Natural killer cell (primary cell): ENCODE measurements around the gene PLAGL1. TPM values are rescaled to one million over a fixed set of nuclear protein-coding genes. Genes with fewer than 3 reads are reported as not detected.

Experiments used
- ATAC-seq, 3 donors: fragments of 150-1000 bp in 2 of 3; fragments of 200-7000 bp in 1 of 3; cut with Tn5 transposase; 1 replicate in 1 of 3; 2 replicates in 2 of 3; pipeline ENCODE4 v1.10.0; 2021; ENCODE audit warnings: mild to moderate bottlenecking in 2 of 3, moderate library complexity in 2 of 3
- DNase-seq, 2 donors: peaks; one replicate each; pipeline versions ENCODE4 v3.0.0 to v3.0.0-alpha.2; 2013 to 2021; ENCODE audit warnings: mixed read lengths in 1 of 2
- H3K27ac ChIP-seq: one replicate; pipeline ENCODE4 v1.5.1; 2013; ENCODE audit warnings: mild to moderate bottlenecking, low read length
- H3K27me3 ChIP-seq: one replicate; pipeline ENCODE4 v1.6.1; 2013; ENCODE audit warnings: low read length; ENCODE audit not compliant: control insufficient read depth, insufficient read depth
- H3K36me3 ChIP-seq: one replicate; pipeline ENCODE4 v1.6.1; 2013; ENCODE audit warnings: low read length; ENCODE audit not compliant: control insufficient read depth, insufficient read depth
- H3K4me1 ChIP-seq: one replicate; pipeline ENCODE4 v1.6.1; 2013; ENCODE audit warnings: low read length; ENCODE audit not compliant: control insufficient read depth, insufficient read depth
- H3K4me3 ChIP-seq: one replicate; pipeline ENCODE4 v1.5.1; 2013; ENCODE audit warnings: low read length
- H3K9me3 ChIP-seq: one replicate; pipeline ENCODE4 v1.6.1; 2013; ENCODE audit warnings: low read length; ENCODE audit not compliant: control insufficient read depth, insufficient read depth
- H3K27ac Mint-ChIP-seq, 2 donors: one replicate each; pipeline ENCODE4 v1.8.0; 2022; ENCODE audit warnings: mild to moderate bottlenecking in 2 of 2, mixed read lengths in 2 of 2, moderate library complexity in 1 of 2
- H3K27me3 Mint-ChIP-seq, 2 donors: one replicate each; pipeline ENCODE4 v1.8.0; 2022; ENCODE audit warnings: low read depth in 2 of 2, mixed read lengths in 2 of 2
- H3K36me3 Mint-ChIP-seq: one replicate; pipeline ENCODE4 v1.8.0; 2022; ENCODE audit warnings: mixed read lengths
- H3K4me1 Mint-ChIP-seq, 2 donors: one replicate each; pipeline ENCODE4 v1.8.0; 2022; ENCODE audit warnings: mixed read lengths in 2 of 2
- H3K4me3 Mint-ChIP-seq: one replicate; pipeline ENCODE4 v1.8.0; 2022; ENCODE audit warnings: mild to moderate bottlenecking, moderate library complexity, mixed read lengths
- H3K9me3 Mint-ChIP-seq, 2 donors: one replicate each; pipeline ENCODE4 v1.8.0; 2022; ENCODE audit warnings: mixed read lengths in 2 of 2
- WGBS: methylation state at CpG from one replicate; pipeline ENCODE4 v1.1.7; 2013; ENCODE audit warnings: missing lambda C conversion rate; ENCODE audit not compliant: insufficient coverage; 5-methylcytosine and 5-hydroxymethylcytosine counted together
- intact Hi-C: fragments of 100-400 bp; cut with micrococcal nuclease; formaldehyde crosslinking; loops from one replicate; pipeline ENCODE4 v1.14.2; 2022
- total RNA-seq, 4 donors: library from RNA; stranded (reverse); fragments of 120-200 nt in 1 of 4; gene quantifications; one replicate each; pipeline versions ENCODE4 v1.2.3 to v1.2.4, GENCODE V29; 2013 to 2022
- TF ChIP-seq, protein P1 (sequence below): fragments of 200-600 bp; IDR thresholded peaks from one replicate; pipeline ENCODE4 v1.8.0; 2022; ENCODE audit warnings: antibody characterized with exemption

The PLAGL1 gene
- total RNA-seq, 3 donors from 2014 or later (not counting 1 experiment from before 2014, with no cell fraction given): 4.9 to 12.2 (median 6.8) TPM

DNA sequence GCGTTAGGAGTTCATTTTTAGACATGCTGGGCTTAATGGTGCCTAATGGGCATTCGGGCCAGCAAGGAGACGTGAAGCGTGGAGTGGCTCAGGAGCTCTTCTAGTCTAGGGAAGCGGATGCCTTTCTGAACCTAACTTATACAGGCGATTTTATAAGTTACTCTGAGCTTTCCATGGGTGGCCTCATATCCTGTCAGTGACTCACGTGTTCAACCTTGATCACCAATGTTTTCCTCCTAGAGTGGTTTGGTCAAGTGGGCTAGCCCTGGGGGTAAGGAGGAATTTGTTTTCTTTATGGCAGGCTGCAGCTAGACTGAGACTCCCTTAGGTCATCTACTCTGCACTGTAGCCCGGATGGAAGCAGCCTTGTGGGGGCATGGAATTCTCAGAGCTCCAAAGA lies 52.1 kb downstream of the PLAGL1 start:
- no peaks in the 10 kb centered on the region for H3K36me3 Mint-ChIP-seq
- Histone ChIP-seq H3K36me3 (no peaks in the 10 kb centered on the region), H3K4me3 (no peak overlapping the region), H3K27me3 (no peaks in the 10 kb centered on the region), H3K27ac (no peak overlapping the region), H3K9me3 (no peaks in the 10 kb centered on the region), H3K4me1 (no peaks in the 10 kb centered on the region)
- no peaks in the 10 kb centered on the region for H3K27me3 Mint-ChIP-seq
- H3K27ac Mint-ChIP-seq: no peak overlapping the region
- DNase-seq: no peak
- no peaks in the 10 kb centered on the region for H3K9me3 Mint-ChIP-seq
- H3K4me1 Mint-ChIP-seq: no peaks in the 10 kb centered on the region
- no peak overlapping the region for H3K4me3 Mint-ChIP-seq
- 95% methylated on average over 8 of the region's 8 CpGs for WGBS
- intact Hi-C loops: no loop called here
- TF ChIP-seq, protein P1, sequence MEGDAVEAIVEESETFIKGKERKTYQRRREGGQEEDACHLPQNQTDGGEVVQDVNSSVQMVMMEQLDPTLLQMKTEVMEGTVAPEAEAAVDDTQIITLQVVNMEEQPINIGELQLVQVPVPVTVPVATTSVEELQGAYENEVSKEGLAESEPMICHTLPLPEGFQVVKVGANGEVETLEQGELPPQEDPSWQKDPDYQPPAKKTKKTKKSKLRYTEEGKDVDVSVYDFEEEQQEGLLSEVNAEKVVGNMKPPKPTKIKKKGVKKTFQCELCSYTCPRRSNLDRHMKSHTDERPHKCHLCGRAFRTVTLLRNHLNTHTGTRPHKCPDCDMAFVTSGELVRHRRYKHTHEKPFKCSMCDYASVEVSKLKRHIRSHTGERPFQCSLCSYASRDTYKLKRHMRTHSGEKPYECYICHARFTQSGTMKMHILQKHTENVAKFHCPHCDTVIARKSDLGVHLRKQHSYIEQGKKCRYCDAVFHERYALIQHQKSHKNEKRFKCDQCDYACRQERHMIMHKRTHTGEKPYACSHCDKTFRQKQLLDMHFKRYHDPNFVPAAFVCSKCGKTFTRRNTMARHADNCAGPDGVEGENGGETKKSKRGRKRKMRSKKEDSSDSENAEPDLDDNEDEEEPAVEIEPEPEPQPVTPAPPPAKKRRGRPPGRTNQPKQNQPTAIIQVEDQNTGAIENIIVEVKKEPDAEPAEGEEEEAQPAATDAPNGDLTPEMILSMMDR: no peak
- ATAC-seq: no peak

DNA sequence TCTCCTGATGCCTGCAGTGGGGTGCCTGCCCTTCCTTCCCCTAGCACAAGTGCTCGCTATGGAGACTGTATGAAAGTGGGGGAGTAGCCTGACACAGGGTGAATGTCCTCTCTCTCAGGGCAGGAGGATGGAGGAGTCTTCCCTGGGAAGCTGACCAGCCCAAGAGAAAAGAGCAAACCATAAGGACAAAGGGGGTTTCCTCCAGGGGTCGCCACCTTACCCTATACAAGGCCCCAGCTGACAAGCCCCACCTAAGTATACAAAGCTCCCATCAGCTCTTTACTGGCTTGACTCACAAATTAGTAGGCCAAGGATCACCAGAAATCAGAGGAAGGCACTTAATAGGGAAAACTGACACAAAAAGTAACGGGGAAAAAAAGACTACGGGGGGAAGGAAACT lies 54.1 kb downstream of the PLAGL1 start:
- Histone ChIP-seq H3K27me3 (no peaks in the 10 kb centered on the region), H3K36me3 (no peaks in the 10 kb centered on the region), H3K4me1 (no peaks in the 10 kb centered on the region), H3K9me3 (no peaks in the 10 kb centered on the region), H3K4me3 (no peak overlapping the region), H3K27ac (no peak overlapping the region)
- intact Hi-C loops: no loop called here
- TF ChIP-seq, protein P1: no peak
- Mint-ChIP-seq H3K4me1 (no peaks in the 10 kb centered on the region), H3K27ac (no peak overlapping the region), H3K4me3 (no peak overlapping the region), H3K36me3 (no peaks in the 10 kb centered on the region), H3K27me3 (no peaks in the 10 kb centered on the region), H3K9me3 (no peaks in the 10 kb centered on the region)
- ATAC-seq (no peak), DNase-seq (no peak)
- WGBS: 92% methylated on average over 1 of the region's 4 CpGs

DNA sequence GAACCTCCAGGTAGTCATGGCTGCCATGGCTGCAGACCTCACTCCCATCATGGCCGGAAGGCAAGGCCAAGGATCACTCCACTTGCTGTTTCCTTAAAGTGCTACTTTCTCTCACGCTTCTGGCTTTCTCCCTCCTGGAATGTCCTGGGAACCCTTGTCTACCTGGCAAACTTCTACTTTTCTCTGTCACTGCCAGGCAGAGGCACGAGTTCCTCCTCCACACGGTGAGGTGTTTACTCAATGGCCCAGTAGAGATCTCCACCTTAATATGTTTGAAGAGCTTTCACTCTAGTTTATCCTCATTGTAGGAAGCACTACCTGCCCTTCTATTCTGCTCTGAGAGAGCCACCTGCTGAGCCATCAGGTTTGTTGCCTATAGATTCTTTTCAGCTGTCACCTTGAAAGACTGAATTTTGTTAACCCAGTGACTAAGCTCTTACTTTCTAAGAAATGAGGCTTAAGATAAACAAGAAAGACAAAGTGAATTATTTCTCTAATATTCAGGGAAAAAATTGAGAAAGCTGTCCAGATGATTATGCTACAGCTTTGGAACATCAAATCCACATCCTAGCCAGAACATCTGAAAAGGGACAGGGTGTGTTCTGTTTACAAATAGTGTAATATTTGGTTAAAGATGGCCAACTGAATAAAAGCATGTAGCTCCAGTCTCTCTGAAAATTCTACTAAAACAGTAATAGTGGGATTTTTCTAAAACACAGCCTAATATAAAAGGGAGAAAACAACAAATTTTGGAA lies 54.9 kb downstream of the PLAGL1 start:
- Histone ChIP-seq H3K4me1 (no peaks in the 10 kb centered on the region), H3K9me3 (no peaks in the 10 kb centered on the region), H3K36me3 (no peaks in the 10 kb centered on the region), H3K27ac (no peak overlapping the region), H3K4me3 (no peak overlapping the region), H3K27me3 (no peaks in the 10 kb centered on the region)
- no peaks in the 10 kb centered on the region for H3K27me3 Mint-ChIP-seq
- 93% methylated on average over 4 of the region's 4 CpGs for WGBS
- H3K36me3 Mint-ChIP-seq: no peaks in the 10 kb centered on the region
- H3K9me3 Mint-ChIP-seq: no peaks in the 10 kb centered on the region
- intact Hi-C loops: no loop called here
- DNase-seq (no peak), ATAC-seq (no peak)
- H3K27ac Mint-ChIP-seq: no peak overlapping the region
- H3K4me1 Mint-ChIP-seq: no peaks in the 10 kb centered on the region
- TF ChIP-seq, protein P1: no peak
- no peak overlapping the region for H3K4me3 Mint-ChIP-seq
